GM12873 (cell line): Measurements from ENCODE around the gene NEK9.

Source experiments
- CTCF ChIP-seq: IDR thresholded peaks from 2 replicates; pipeline ENCODE4 v1.5.1; 2012; ENCODE audit warnings: low read depth, mild to moderate bottlenecking, moderate library complexity, low read length, control low read depth; ENCODE audit not compliant: insufficient read depth; ENCODE audit errors: missing control alignments

Gene NEK9

GRCh38 chr14:75156111-75156510 lies 29.3 kb upstream of the NEK9 start:
- no peak for TF ChIP-seq CTCF

GRCh38 chr14:75155169-75155568 lies 28.3 kb upstream of the NEK9 start:
- no peak for TF ChIP-seq CTCF

GRCh38 chr14:75153295-75153694 lies 26.4 kb upstream of the NEK9 start:
- no peak for TF ChIP-seq CTCF

- no peak for TF ChIP-seq CTCF
Measured at GRCh38 chr14:75151851-75152250, 25.0 kb upstream of the NEK9 start.

- TF ChIP-seq CTCF: no peak
Measured at GRCh38 chr14:75150150-75150549, 23.3 kb upstream of the NEK9 start.

GRCh38 chr14:75147423-75148071 lies 20.7 kb upstream of the NEK9 start:
- TF ChIP-seq CTCF: peak; percentile 29

GRCh38 chr14:75144944-75145343 lies 18.1 kb upstream of the NEK9 start:
- TF ChIP-seq CTCF: no peak
